ENCODE data around the gene PARD3B. TPM values are rescaled to one million over a fixed set of nuclear protein-coding genes. Genes with fewer than 3 reads are reported as not detected.

Gene PARD3B
- total and polyA plus RNA-seq, 2 experiments from 2014 or later, result 3.5 to 4.4 TPM

GRCh38 chr2:204947405-204947804, 402.1 kb downstream of the PARD3B start:
- Mint-ChIP-seq H3K27ac (no peak overlapping the region), H3K4me1 (no peaks in the 10 kb centered on the region), H3K36me3 (ENCODE audit: low read depth) (peaks cover 5% of the 10 kb centered on the region; the same call in 1 of the 3 replicates), H3K4me3 (no peak overlapping the region), H3K9me3 (no peaks in the 10 kb centered on the region; the same call in 2 of the 3 replicates), H3K27me3 (ENCODE audit: insufficient read depth, low read depth, poor library complexity) (no peaks in the 10 kb centered on the region)
- TF ChIP-seq STAT1 (IDR thresholded peaks at IDR 0.05; ENCODE audit: unreplicated experiment) (no peak), POLR2AphosphoS5 (IDR thresholded peaks at IDR 0.05; ENCODE audit: low read depth) (no peak), CTCF (conservative IDR thresholded peaks at IDR 0.05; ENCODE audit: low read depth in 2 of 2) (no peak), JUNB (IDR thresholded peaks at IDR 0.05; ENCODE audit: unreplicated experiment) (no peak), ETS1 (IDR thresholded peaks at IDR 0.05) (no peak), EZH2 (IDR thresholded peaks at IDR 0.05; ENCODE audit: low read depth, unreplicated experiment) (no peak), EZH2phosphoT487 (IDR thresholded peaks at IDR 0.05; ENCODE audit: unreplicated experiment) (no peak), REST (IDR thresholded peaks at IDR 0.05; ENCODE audit: unreplicated experiment) (no peak), NANOG (IDR thresholded peaks at IDR 0.05; ENCODE audit: borderline replicate concordance) (no peak), ZNF114 (CRISPR knock-in tag; IDR thresholded peaks at IDR 0.05) (no peak), ZNF331 (CRISPR knock-in tag; IDR thresholded peaks at IDR 0.05; ENCODE audit: low read depth) (no peak)
- no peak overlapping the region for H3K4me3 ChIP-seq
- no peak for ATAC-seq
- no peaks in the 10 kb centered on the region for H3K4me1 ChIP-seq (ENCODE audit: insufficient read depth)
- H3K79me2 ChIP-seq (replicated peaks; ENCODE audit: insufficient read depth), result no peaks in the 10 kb centered on the region
- no peaks in the 10 kb centered on the region for H3K27me3 ChIP-seq (ENCODE audit: insufficient read depth)
- no peaks in the 10 kb centered on the region for H3K36me3 ChIP-seq (ENCODE audit: insufficient read depth)
- DNase-seq (ENCODE audit: low spot score), result no peak
- no peak overlapping the region for H3K27ac ChIP-seq (ENCODE audit: low read depth)
- H2AFZ ChIP-seq, result no peak overlapping the region
- peaks cover 10% of the 10 kb centered on the region for H3K9me2 ChIP-seq (ENCODE audit: insufficient read depth)
- no peak overlapping the region for H3K4me2 ChIP-seq
- H4K20me1 ChIP-seq (replicated peaks; ENCODE audit: insufficient read depth), result no peaks in the 10 kb centered on the region
- no peaks in the 10 kb centered on the region for H3F3A ChIP-seq (replicated peaks; ENCODE audit: low read depth)
